B cell (primary cell): ENCODE measurements around the gene WDR6. TPM values are rescaled to one million over a fixed set of nuclear protein-coding genes. Genes with fewer than 3 reads are reported as not detected.
A peak's percentile ranks its signal among the peaks of the same experiment; 100 is the strongest.

Source experiments
- ATAC-seq: fragments of 200-7000 bp; cut with Tn5 transposase; one replicate; pipeline ENCODE4 v1.10.0; 2021; ENCODE audit warnings: low read depth, mild to moderate bottlenecking, moderate number of reproducible peaks, moderate library complexity
- CTCF ChIA-PET: fragments of 350-600 bp; sonication (Branson Sonifier 250); formaldehyde crosslinking; loops from one replicate; lab custom pipeline; 2021; ENCODE audit warnings: antibody characterized with exemption, inconsistent platforms; lab: Charles Lee
- POLR2A ChIA-PET: fragments of 350-600 bp; sonication (Branson Sonifier 250); formaldehyde crosslinking; loops from one replicate; lab custom pipeline; 2021; ENCODE audit warnings: antibody characterized with exemption; lab: Charles Lee
- DNase-seq: peaks from one replicate; pipeline ENCODE4 v3.0.0; 2013
- H2AFZ ChIP-seq: 2 replicates; pipeline ENCODE4 v1.6.1; 2012; ENCODE audit warnings: mild to moderate bottlenecking, low read depth, low read length; ENCODE audit not compliant: insufficient read depth, poor library complexity, severe bottlenecking
- H3K27ac ChIP-seq, 2 donors: 1 replicate in 1 of 2; 2 replicates in 1 of 2; pipeline ENCODE4 v1.5.1; 2012 to 2013; ENCODE audit warnings: low read length in 2 of 2, mild to moderate bottlenecking in 2 of 2, moderate library complexity in 1 of 2
- H3K27me3 ChIP-seq, 4 experiments: fragments of 200-600 bp in 1 of 4; sonication (generic) in 1 of 4; replicated peaks in 1 of 4; 1 replicate in 2 of 4; 2 replicates in 2 of 4; pipeline versions ENCODE4 v1.6.1 to v1.7.0; 2013 to 2016; ENCODE audit warnings: low read length in 3 of 4, mild to moderate bottlenecking in 2 of 4, mixed read lengths in 1 of 4, moderate library complexity in 1 of 4; ENCODE audit not compliant: insufficient read depth in 4 of 4, control insufficient read depth in 3 of 4; ENCODE audit errors: control extremely low read depth in 1 of 4
- H3K36me3 ChIP-seq, 2 experiments: replicated peaks in 1 of 2; 1 replicate in 1 of 2; 2 replicates in 1 of 2; pipeline versions ENCODE4 v1.6.1 to v1.7.1; 2013; ENCODE audit warnings: low read length in 1 of 2; ENCODE audit not compliant: insufficient read depth in 2 of 2, control insufficient read depth in 1 of 2; ENCODE audit errors: control extremely low read depth in 1 of 2, extremely low read depth in 1 of 2
- H3K4me1 ChIP-seq, 2 donors: fragments of 200-600 bp in 1 of 2; sonication (generic) in 1 of 2; 1 replicate in 1 of 2; 2 replicates in 1 of 2; pipeline versions ENCODE4 v1.5.1 to v1.6.1; 2013 to 2017; ENCODE audit warnings: low read length in 2 of 2; ENCODE audit not compliant: control insufficient read depth in 2 of 2, insufficient read depth in 2 of 2
- H3K4me2 ChIP-seq: replicated peaks from 2 replicates; pipeline ENCODE3; 2012; ENCODE audit warnings: mild to moderate bottlenecking, low read depth, low read length; ENCODE audit not compliant: poor library complexity, severe bottlenecking
- H3K4me3 ChIP-seq, 5 experiments: fragments of 200-600 bp in 1 of 5; sonication (generic) in 1 of 5; 1 replicate in 3 of 5; 2 replicates in 2 of 5; pipeline versions ENCODE4 v1.5.1 to v1.7.0; 2011 to 2016; ENCODE audit warnings: low read length in 4 of 5, mild to moderate bottlenecking in 4 of 5, low read depth in 2 of 5, control low read depth in 1 of 5, moderate library complexity in 1 of 5; ENCODE audit not compliant: insufficient read depth in 1 of 5; ENCODE audit errors: control extremely low read depth in 1 of 5, extremely low read depth in 1 of 5
- H3K79me2 ChIP-seq: fragments of 200-600 bp; sonication (generic); one replicate; pipeline ENCODE4 v1.6.0; 2016; ENCODE audit warnings: low read length; ENCODE audit not compliant: control insufficient read depth, insufficient read depth
- H3K9ac ChIP-seq: fragments of 200-600 bp; sonication (generic); 2 replicates; pipeline ENCODE4 v1.6.1; 2017; ENCODE audit warnings: mild to moderate bottlenecking, low read length, moderate library complexity
- H3K9me3 ChIP-seq, 3 donors: one replicate each; pipeline versions ENCODE4 v1.6.1 to v1.7.1; 2013; ENCODE audit warnings: low read length in 2 of 3; ENCODE audit not compliant: control insufficient read depth in 2 of 3, insufficient read depth in 1 of 3; ENCODE audit errors: control extremely low read depth in 1 of 3
- H4K20me1 ChIP-seq: 2 replicates; pipeline ENCODE4 v1.6.0; 2012; ENCODE audit warnings: mild to moderate bottlenecking, low read length; ENCODE audit not compliant: insufficient read depth, control insufficient read depth, poor library complexity, severe bottlenecking
- H3K27ac Mint-ChIP-seq: one replicate; pipeline ENCODE4 v1.8.0; 2021; ENCODE audit warnings: mixed read lengths
- H3K27me3 Mint-ChIP-seq: one replicate; pipeline ENCODE4 v1.8.0; 2021; ENCODE audit warnings: mixed read lengths
- H3K4me1 Mint-ChIP-seq: one replicate; pipeline ENCODE4 v1.8.0; 2021; ENCODE audit warnings: mixed read lengths
- H3K4me3 Mint-ChIP-seq: one replicate; pipeline ENCODE4 v1.8.0; 2021; ENCODE audit warnings: mixed read lengths
- H3K9me3 Mint-ChIP-seq: one replicate; pipeline ENCODE4 v1.8.0; 2022; ENCODE audit warnings: mixed read lengths; ENCODE audit not compliant: insufficient read depth
- EZH2 ChIP-seq: IDR thresholded peaks from 2 replicates; pipeline ENCODE4 v1.6.1; 2012; ENCODE audit warnings: borderline replicate concordance, low read depth, mild to moderate bottlenecking, moderate library complexity, low read length; ENCODE audit not compliant: insufficient read depth, poor library complexity, severe bottlenecking
- WGBS: methylation state at CpG from one replicate; pipeline ENCODE4 v1.1.5; 2013; ENCODE audit warnings: missing lambda C conversion rate; ENCODE audit not compliant: insufficient coverage; 5-methylcytosine and 5-hydroxymethylcytosine counted together
- intact Hi-C: fragments of 100-400 bp; cut with micrococcal nuclease; formaldehyde crosslinking; loops from one replicate; pipeline ENCODE4 v1.10.0; 2022
- polyA plus RNA-seq: library from polyadenylated mRNA; depleted of rRNA; stranded (reverse); fragments of >200 nt; gene quantifications from 2 replicates; pipeline ENCODE4 v1.2.3, GENCODE V29; 2012
- total RNA-seq, 2 donors: library from RNA; stranded (reverse); fragments of 120-200 nt in 1 of 2; gene quantifications; 1 replicate in 1 of 2; 2 replicates in 1 of 2; pipeline versions ENCODE4 v1.2.3 to v1.2.4, GENCODE V29; 2013 to 2022
- TF ChIP-seq, protein P1 (sequence below): fragments of 200-600 bp; IDR thresholded peaks from one replicate; pipeline ENCODE4 v1.8.0; 2022; ENCODE audit warnings: antibody characterized with exemption, mild to moderate bottlenecking

The WDR6 gene
- total and polyA plus RNA-seq, 2 donors (not counting 1 experiment from before 2014, with no cell fraction given): 287 to 317 TPM

DNA sequence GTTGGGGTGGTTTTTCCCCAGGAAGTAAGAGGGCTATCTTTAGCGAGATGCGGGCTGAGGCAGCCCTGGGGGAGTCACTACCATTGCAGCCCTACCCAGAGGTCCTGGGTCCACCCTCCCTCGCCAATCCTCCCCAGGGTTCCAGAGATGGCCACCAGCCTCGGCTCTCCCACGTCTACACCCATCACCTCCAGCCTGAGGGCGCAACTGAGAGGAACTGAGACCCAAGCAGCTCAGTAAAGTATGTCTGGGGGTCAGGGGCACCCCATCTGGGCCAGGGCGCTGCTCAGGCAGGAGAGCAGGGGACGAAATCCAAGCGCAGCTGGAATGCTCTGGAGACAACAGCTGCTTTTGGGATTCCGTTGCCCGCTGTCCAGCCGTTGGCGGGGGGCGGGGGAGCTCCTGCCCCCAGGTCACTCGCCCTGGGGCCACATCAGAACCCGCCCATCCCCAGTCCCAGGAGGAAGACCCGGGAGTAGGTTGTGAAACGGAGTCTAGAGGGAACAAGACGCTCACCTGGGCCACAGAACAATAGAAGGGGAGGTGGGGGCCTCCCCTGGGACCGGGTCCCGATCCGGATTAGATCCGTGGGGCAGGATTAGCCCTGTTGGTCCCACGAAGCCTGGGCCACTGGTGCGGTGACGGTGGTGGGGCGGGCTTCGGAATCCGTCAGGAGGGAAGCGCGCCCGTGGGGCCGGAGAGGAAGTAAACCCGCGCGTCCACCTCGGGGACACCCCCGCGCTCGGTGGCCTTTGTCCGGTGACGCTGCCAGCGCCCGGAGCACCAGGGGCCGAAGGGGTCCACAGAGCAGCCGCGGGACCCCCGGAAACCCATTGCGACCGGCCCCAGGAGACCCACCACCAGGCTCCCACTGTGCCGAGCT lies 13.4 kb downstream of the WDR6 start:
- H4K20me1 ChIP-seq: peaks cover 10% of the 10 kb centered on the region
- ChIA-PET CTCF (interaction anchor here (0.5 to 3.7 kb wide), 11 partner anchors 9 to 214 kb away, joined by 3 to 52 read pairs (median 4); partner anchors contain the start of genes ARIH2, IMPDH2, P4HTM and WDR6), POLR2A (interaction anchor here (0.6 to 6.4 kb wide), 11 partner anchors 8 to 1345 kb away, joined by 3 to 116 read pairs (median 8); partner anchors contain the start of genes ARIH2, IMPDH2, QRICH1 and USP19)
- ATAC-seq (peak; percentile 2), DNase-seq (peak; percentile 60)
- H3K27me3 Mint-ChIP-seq: no peaks in the 10 kb centered on the region
- peaks cover 34 to 53% of the 10 kb centered on the region in 2 donors for H3K4me1 ChIP-seq
- TF ChIP-seq EZH2: no peak
- TF ChIP-seq, protein P1, sequence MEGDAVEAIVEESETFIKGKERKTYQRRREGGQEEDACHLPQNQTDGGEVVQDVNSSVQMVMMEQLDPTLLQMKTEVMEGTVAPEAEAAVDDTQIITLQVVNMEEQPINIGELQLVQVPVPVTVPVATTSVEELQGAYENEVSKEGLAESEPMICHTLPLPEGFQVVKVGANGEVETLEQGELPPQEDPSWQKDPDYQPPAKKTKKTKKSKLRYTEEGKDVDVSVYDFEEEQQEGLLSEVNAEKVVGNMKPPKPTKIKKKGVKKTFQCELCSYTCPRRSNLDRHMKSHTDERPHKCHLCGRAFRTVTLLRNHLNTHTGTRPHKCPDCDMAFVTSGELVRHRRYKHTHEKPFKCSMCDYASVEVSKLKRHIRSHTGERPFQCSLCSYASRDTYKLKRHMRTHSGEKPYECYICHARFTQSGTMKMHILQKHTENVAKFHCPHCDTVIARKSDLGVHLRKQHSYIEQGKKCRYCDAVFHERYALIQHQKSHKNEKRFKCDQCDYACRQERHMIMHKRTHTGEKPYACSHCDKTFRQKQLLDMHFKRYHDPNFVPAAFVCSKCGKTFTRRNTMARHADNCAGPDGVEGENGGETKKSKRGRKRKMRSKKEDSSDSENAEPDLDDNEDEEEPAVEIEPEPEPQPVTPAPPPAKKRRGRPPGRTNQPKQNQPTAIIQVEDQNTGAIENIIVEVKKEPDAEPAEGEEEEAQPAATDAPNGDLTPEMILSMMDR: no peak
- peaks cover 44% of the 10 kb centered on the region for H3K79me2 ChIP-seq
- WGBS: under 1% methylated on average over 47 of the region's 51 CpGs
- peak overlapping the region; percentile 96 for H3K4me3 Mint-ChIP-seq
- H3K9me3 Mint-ChIP-seq: no peaks in the 10 kb centered on the region
- intact Hi-C loops: loop anchor here (1.0 to 10.0 kb wide), 8 partner anchors 9 to 463 kb away; partner anchors contain the start of genes ARIH2, DAG1, IMPDH2 and IP6K2
- H3K27ac Mint-ChIP-seq: peak overlapping the region; percentile 97
- H3K36me3 ChIP-seq: peaks cover 1 to 33% of the 10 kb centered on the region in 2 experiments
- H3K4me2 ChIP-seq: peak overlapping the region; percentile 98
- peak overlapping the region; percentile 66 to 92 (median 89) for H3K4me3 ChIP-seq
- no peaks in the 10 kb centered on the region for H3K9me3 ChIP-seq
- peak overlapping the region; percentile 98 for H3K9ac ChIP-seq
- H3K27ac ChIP-seq: peak overlapping the region; percentile 96 to 98
- H3K4me1 Mint-ChIP-seq: peaks cover 58% of the 10 kb centered on the region
- H2AFZ ChIP-seq: peak overlapping the region; percentile 89
- no peaks in the 10 kb centered on the region for H3K27me3 ChIP-seq
